Measurements from ENCODE around the gene NBPF8. TPM values are rescaled to one million over a fixed set of nuclear protein-coding genes. Genes with fewer than 3 reads are reported as not detected.
"Not testable (repeated sequence)": the region's sequence is repeated elsewhere in the genome, so short reads cannot be mapped to it uniquely, and the experiment has no call there.

Gene NBPF8
- total RNA-seq, 4 donors from 2014 or later, result 0.27 to 3.8 (median 1.7) TPM

DNA sequence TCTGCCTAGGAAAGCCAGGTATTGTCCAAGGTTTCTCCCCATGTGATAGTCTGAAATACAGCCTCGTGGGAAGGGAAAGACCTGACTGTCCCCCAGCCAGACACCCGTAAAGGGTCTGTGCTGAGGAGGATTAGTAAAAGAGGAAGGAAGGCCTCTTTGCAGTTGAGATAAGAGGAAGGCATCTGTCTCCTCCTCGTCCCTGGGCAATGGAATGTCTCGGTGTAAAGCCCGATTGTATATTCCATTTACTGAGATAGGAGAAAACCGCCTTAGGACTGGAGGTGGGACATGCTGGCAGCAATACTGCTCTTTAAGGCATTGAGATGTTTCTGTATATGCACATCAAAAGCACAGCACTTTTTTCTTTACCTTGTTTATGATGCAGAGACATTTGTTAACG lies 10.2 kb downstream of the NBPF8 start:
- ATAC-seq; DNase-seq; H3K36me3 ChIP-seq; in situ Hi-C loops (cut with MboI; ENCODE audit: low sequenced_read_pairs in 4 of 4); H3K27ac ChIP-seq; H3K4me3 ChIP-seq; H3K27me3 ChIP-seq; intact Hi-C loops (cut with DNase I; ENCODE audit: low total_unique reads); H3K4me1 ChIP-seq; H3K9me3 ChIP-seq: not testable (repeated sequence)

DNA sequence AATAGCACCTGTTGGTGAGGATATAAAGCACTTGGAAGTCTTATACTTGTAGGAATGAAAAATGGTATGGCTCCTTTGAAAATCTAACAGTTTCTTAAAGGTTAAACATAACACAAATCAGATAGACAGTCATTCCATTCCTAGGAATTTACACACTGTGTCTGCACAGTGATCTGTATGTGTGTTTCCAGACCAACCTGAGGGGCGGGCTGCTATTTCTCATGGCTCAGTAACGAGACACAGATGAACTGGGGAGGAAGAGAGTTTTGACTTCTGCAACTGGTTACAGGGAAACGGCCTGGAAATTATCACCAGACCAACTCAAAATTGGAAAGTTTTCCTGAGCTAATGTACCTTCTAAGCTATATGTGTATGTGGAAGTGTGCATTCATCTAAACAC lies 16.8 kb downstream of the NBPF8 start:
- H3K36me3 ChIP-seq; H3K9me3 ChIP-seq; ATAC-seq; DNase-seq; H3K27ac ChIP-seq; in situ Hi-C loops (cut with MboI; ENCODE audit: low sequenced_read_pairs in 4 of 4); H3K27me3 ChIP-seq; intact Hi-C loops (cut with DNase I; ENCODE audit: low total_unique reads); H3K4me3 ChIP-seq; H3K4me1 ChIP-seq: not testable (repeated sequence)

DNA sequence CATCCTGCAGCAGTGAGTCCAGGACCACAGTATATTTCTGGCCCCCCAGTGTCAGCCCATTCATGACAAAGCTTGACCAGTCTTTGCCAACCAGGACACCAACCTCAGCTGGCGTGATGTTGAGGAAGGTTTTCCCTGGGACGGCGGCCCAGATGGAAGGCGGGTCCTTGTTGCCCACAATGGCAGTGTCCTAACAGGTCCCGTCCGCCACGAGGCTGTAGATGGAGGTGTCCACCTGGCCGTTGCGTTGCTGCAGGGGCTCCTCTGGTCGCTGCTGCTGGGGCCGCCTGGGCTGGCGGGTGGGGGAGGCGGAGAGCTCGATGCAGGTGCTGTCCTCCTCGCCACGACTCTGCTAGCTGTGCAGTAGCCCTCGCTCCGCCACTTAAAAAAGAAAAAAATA lies 19.0 kb downstream of the NBPF8 start:
- in situ Hi-C loops (cut with MboI; ENCODE audit: low sequenced_read_pairs in 4 of 4); H3K36me3 ChIP-seq; intact Hi-C loops (cut with DNase I; ENCODE audit: low total_unique reads); H3K9me3 ChIP-seq; H3K4me1 ChIP-seq; H3K27ac ChIP-seq; H3K27me3 ChIP-seq; DNase-seq; H3K4me3 ChIP-seq; ATAC-seq: not testable (repeated sequence)

DNA sequence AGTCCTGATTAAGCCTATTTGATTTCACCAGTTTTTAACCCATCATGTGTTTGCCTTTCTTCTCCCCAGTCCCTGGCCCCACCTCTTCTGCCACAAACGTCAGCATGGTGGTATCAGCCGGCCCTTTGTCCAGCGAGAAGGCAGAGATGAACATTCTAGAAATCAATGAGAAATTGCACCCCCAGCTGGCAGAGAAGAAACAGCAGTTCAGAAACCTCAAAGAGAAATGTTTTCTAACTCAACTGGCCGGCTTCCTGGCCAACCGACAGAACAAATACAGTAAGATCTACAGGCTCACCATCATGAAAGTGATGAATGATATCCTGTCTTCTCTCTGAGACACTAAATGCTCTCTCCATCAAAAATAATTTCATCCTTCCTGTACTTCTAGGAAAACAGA lies 34.3 kb downstream of the NBPF8 start:
- H3K4me1 ChIP-seq; DNase-seq; H3K36me3 ChIP-seq; H3K27me3 ChIP-seq; intact Hi-C loops (cut with DNase I; ENCODE audit: low total_unique reads); in situ Hi-C loops (cut with MboI; ENCODE audit: low sequenced_read_pairs in 4 of 4); H3K27ac ChIP-seq; H3K4me3 ChIP-seq; H3K9me3 ChIP-seq; ATAC-seq: not testable (repeated sequence)

Other genes with a start within 250 kb of the NBPF8 start
- 10 to 100 TPM; 14.6 to 25.1 (median 21.5) TPM for gene SEC22B, start 238.5 kb upstream of the NBPF8 start, total RNA-seq